ENCODE data around the gene ASTN2.

ASTN2 gene

DNA sequence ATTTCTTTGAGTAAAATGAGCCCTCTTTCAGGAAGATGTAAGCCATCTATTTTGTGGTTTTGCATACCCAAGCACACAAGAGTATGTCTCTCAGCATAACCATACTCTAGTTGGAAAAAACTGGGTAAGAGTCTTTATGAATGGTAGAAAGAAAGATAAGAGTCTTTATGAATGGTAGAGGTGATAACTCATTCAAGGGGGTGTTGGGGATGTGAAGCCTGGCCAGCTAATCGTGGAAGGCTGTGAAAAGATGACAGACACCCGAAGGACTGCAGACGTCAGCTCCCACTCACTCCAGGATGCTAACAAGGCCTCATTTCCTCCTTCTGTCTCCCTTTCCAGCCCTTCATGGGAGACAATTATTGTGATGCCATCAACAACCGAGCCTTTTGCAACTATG is 1032.8 kb downstream of the ASTN2 start:
- DNase-seq (ENCODE audit: extremely low read depth, insufficient read length), result no peak
- TF ChIP-seq, protein P1, sequence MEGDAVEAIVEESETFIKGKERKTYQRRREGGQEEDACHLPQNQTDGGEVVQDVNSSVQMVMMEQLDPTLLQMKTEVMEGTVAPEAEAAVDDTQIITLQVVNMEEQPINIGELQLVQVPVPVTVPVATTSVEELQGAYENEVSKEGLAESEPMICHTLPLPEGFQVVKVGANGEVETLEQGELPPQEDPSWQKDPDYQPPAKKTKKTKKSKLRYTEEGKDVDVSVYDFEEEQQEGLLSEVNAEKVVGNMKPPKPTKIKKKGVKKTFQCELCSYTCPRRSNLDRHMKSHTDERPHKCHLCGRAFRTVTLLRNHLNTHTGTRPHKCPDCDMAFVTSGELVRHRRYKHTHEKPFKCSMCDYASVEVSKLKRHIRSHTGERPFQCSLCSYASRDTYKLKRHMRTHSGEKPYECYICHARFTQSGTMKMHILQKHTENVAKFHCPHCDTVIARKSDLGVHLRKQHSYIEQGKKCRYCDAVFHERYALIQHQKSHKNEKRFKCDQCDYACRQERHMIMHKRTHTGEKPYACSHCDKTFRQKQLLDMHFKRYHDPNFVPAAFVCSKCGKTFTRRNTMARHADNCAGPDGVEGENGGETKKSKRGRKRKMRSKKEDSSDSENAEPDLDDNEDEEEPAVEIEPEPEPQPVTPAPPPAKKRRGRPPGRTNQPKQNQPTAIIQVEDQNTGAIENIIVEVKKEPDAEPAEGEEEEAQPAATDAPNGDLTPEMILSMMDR (IDR thresholded peaks at IDR 0.05; ENCODE audit: insufficient read depth, low read length, poor library complexity, severe bottlenecking), result no peak
- Histone ChIP-seq H3K4me3 (replicated peaks; ENCODE audit: low read depth, low read length) (no peak overlapping the region), H3K36me3 (ENCODE audit: control insufficient read depth, insufficient read depth, low read length) (no peaks in the 10 kb centered on the region), H3K27me3 (replicated peaks; ENCODE audit: control insufficient read depth, insufficient read depth, low read length) (no peaks in the 10 kb centered on the region)

DNA sequence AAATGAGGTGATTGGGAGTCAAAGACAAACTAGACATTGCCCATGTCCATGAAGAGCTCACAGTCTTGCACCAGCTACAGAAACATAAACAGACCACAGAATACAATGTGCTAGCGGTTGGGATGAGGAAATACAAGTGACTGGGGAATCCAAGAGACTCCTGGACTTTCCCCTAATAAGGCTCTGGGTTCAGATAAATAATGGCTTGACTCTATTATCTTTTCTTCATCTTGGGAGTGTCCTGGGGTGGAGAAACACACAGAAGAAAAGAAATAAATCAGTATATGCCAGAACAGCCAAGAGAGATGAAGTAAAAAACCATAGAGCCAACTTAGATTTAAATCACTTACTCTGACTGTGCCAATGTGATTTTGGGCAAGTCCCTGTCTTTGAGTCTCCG is 1033.5 kb downstream of the ASTN2 start:
- TF ChIP-seq, protein P1 (IDR thresholded peaks at IDR 0.05; ENCODE audit: insufficient read depth, low read length, poor library complexity, severe bottlenecking), result no peak
- Histone ChIP-seq H3K4me3 (replicated peaks; ENCODE audit: low read depth, low read length) (no peak overlapping the region), H3K27me3 (replicated peaks; ENCODE audit: control insufficient read depth, insufficient read depth, low read length) (no peaks in the 10 kb centered on the region)

DNA sequence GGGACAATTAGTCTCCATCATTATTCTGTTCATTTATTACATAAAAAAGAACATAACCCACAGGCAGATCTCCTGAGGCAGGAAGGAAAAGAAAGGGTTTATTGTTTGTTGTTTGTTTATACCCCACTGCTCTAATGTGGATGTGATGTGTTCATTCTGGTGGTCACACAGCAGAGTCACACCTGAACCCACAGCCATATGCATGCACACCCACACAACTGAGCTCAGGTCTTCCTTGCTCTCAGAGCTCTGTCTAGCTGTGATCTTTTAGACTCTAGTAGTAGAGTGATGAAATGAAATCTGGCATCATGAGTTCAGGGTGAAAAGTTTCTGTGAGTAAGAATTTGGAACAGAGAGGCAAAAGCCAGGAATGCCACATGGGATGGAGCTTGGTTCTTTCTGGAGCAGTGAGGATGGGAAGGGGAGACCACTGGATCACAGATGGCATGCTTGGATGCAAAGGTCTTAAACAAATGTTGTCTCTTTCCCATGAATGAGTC is 1034.3 kb downstream of the ASTN2 start:
- Histone ChIP-seq H3K36me3 (ENCODE audit: control insufficient read depth, insufficient read depth, low read length) (no peaks in the 10 kb centered on the region), H3K27me3 (replicated peaks; ENCODE audit: control insufficient read depth, insufficient read depth, low read length) (no peaks in the 10 kb centered on the region), H3K4me3 (replicated peaks; ENCODE audit: low read depth, low read length) (no peak overlapping the region)
- TF ChIP-seq, protein P1 (IDR thresholded peaks at IDR 0.05; ENCODE audit: insufficient read depth, low read length, poor library complexity, severe bottlenecking), result no peak
- no peak for DNase-seq (ENCODE audit: extremely low read depth, insufficient read length)

More for the DNA sequence above, 1033.5 kb downstream of the ASTN2 start:
- no peaks in the 10 kb centered on the region for H3K36me3 ChIP-seq (ENCODE audit: control insufficient read depth, insufficient read depth, low read length)
- no peak for DNase-seq (ENCODE audit: extremely low read depth, insufficient read length)

DNA sequence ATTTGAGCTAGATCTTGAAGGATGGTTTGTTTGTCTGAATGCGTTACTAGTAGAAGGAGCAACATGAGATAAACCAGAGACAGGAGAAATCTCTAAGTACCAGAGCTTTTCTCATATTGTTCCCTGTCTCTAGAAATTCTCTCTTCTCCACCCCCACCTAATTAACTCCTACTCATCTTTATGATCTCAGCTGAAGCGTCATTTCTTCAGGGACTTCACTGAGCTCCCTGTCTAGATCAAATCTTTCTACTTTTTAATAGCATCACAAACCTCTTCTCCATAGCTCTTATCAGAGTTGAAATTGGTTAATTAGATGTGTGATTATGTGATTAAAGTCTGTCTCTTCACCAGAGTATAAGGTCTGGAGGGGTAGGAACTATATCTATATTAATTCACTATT is 1035.0 kb downstream of the ASTN2 start:
- no peak for DNase-seq (ENCODE audit: extremely low read depth, insufficient read length)
- TF ChIP-seq, protein P1 (IDR thresholded peaks at IDR 0.05; ENCODE audit: insufficient read depth, low read length, poor library complexity, severe bottlenecking), result no peak
- H3K4me3 ChIP-seq (replicated peaks; ENCODE audit: low read depth, low read length), result no peak overlapping the region
- no peaks in the 10 kb centered on the region for H3K27me3 ChIP-seq (replicated peaks; ENCODE audit: control insufficient read depth, insufficient read depth, low read length)
- H3K36me3 ChIP-seq (ENCODE audit: control insufficient read depth, insufficient read depth, low read length), result no peaks in the 10 kb centered on the region

DNA sequence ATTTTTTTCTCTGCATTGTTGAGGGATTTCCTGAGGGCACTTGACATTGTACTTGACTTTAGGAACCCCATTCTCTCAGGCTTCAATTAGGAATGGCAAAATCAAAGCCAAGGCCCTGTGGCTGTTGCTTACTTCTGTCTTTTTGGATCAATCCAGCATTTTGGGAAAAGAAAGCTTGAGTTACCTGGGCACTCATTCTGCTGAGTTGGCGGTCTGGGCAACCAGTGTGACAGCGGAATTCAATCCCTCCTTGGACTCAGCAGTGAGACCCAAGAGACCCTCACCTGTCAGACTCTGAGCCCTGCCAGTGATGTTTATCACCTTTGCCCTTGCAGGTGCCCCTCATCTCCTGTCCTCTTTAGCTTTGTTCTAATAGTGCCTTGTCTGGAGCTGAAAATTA is 1036.0 kb downstream of the ASTN2 start:
- no peaks in the 10 kb centered on the region for H3K36me3 ChIP-seq (ENCODE audit: control insufficient read depth, insufficient read depth, low read length)
- H3K4me3 ChIP-seq (replicated peaks; ENCODE audit: low read depth, low read length), result no peak overlapping the region
- TF ChIP-seq, protein P1 (IDR thresholded peaks at IDR 0.05; ENCODE audit: insufficient read depth, low read length, poor library complexity, severe bottlenecking), result no peak
- H3K27me3 ChIP-seq (replicated peaks; ENCODE audit: control insufficient read depth, insufficient read depth, low read length), result no peaks in the 10 kb centered on the region
- no peak for DNase-seq (ENCODE audit: extremely low read depth, insufficient read length)

DNA sequence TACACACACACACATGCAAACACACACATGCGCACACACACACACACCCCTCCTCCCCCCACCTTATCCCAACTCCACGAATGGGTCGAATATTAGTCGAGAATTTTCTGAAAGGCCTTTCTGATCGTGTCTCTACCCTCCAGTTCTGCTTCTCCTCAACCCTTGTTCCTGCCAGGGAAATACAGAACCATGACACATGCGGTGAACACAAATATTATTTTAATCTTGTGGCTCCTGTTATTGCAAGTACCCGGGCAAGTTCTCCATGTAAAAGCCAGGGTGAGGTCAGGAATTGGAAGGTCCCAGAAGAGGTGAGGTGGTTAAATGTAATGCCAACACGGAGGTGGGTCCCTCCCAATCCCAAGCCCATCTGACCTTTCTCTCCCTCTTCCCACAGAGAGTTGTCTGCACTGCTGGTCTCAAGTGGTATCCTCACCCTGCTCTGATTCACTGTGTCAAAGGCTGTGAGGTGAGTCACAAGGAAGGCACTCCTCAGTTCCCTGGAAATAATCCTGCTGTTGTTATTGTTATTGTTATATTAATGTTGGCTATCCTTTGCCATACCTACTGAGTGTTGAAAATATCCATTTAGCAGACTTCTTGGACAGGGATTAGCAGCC is 1037.6 kb downstream of the ASTN2 start:
- Histone ChIP-seq H3K4me3 (replicated peaks; ENCODE audit: low read depth, low read length) (no peak overlapping the region), H3K36me3 (ENCODE audit: control insufficient read depth, insufficient read depth, low read length) (no peaks in the 10 kb centered on the region), H3K27me3 (replicated peaks; ENCODE audit: control insufficient read depth, insufficient read depth, low read length) (no peaks in the 10 kb centered on the region)
- TF ChIP-seq, protein P1 (IDR thresholded peaks at IDR 0.05; ENCODE audit: insufficient read depth, low read length, poor library complexity, severe bottlenecking), result no peak
- no peak for DNase-seq (ENCODE audit: extremely low read depth, insufficient read length)

All from GM06990 (cell line).